GF-D8 (cell line): ENCODE data around the gene DYNC2LI1.

Source experiments
- DNase-seq: peaks from one replicate; lab custom pipeline; 2025; lab: John Stamatoyannopoulos, UW

Gene DYNC2LI1

DNA sequence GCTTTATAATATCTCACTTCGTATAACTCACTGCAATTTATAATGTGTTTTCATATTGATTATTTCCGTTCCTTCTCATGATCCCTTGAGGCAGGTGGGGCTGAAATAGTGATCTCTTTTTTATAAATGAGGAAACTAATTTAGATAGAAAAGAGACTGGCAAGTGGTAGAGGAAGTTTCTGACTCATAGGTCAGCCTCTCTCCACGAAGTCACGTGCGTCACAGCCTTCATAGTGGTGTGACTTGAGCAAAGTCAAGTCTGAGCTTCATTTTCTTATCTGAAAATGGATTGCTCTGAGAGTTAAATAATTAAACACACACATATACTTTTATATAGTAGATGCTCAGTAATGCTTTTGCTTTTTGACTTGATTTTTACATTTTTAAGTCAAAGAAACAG, 44.9 kb downstream of the DYNC2LI1 start:
- no peak for DNase-seq

- DNase-seq: no peak
Observed at GRCh38 chr2:43819491-43820163, 45.8 kb downstream of the DYNC2LI1 start.

- no peak for DNase-seq
Observed at GRCh38 chr2:43822839-43823238, 49.0 kb downstream of the DYNC2LI1 start.

DNA sequence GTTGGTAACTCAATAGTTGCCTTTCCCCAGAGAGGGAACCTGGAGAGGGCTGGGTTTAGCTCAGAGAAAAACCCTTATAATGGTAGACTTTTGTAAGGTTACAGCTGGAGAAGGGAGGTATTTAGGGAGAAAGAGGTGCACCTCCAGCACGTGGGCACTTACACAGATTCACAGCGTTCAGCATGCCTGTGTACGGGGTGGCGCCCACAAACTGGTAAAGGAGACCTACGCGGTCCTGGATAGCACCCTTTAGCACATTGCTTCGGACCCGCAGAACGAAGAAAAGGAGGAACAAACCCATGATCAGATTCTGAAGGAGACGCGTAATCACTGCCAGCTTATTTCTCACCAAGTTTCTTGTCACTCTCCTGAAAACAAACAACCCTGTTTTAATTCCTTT, 49.9 kb downstream of the DYNC2LI1 start:
- DNase-seq: no peak

DNA sequence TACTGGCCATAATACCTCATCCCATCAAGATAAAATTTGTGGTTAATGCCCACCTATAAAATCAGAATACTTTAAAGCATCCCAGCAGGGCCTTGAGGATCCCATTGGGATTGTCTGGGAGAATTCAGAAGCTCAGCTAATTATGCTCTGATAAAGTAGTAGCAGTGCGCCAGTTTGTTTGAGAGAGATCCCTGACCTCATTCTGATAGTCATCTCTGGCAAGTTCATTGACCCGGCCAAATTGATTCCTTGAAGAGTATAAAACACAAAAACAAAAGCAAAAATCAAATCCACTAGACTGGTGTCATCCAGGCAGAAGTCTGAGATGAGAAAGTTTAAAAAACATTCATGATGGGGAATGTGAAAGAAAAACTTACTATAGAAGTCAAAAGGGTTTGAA, 50.7 kb downstream of the DYNC2LI1 start:
- no peak for DNase-seq

DNA sequence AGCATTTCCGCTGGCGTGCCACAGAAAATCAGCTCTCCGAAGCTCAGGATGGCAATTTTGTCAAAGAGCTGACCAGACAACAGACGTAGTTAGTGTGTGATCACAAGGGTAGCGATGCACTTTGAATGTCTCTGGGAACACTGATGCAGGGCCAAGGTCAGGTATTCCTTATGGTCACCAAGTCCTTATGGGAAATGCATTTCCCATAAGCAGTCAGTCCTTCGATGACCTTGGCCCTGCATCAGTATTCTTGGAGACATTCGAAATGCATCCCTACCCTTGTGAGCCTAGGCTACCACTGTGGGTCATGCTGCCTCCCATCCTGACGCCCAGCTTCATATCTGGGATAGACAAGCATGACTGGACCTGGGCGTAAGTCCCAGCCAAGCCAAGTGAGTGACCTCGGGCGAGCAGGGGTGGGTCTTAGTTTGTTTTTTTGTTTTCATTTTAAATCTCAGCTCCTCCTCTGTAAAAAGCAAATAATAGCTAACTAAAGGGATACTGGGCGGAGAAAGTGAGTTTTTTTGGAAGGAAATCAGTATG, 51.2 kb downstream of the DYNC2LI1 start:
- no peak for DNase-seq

DNA sequence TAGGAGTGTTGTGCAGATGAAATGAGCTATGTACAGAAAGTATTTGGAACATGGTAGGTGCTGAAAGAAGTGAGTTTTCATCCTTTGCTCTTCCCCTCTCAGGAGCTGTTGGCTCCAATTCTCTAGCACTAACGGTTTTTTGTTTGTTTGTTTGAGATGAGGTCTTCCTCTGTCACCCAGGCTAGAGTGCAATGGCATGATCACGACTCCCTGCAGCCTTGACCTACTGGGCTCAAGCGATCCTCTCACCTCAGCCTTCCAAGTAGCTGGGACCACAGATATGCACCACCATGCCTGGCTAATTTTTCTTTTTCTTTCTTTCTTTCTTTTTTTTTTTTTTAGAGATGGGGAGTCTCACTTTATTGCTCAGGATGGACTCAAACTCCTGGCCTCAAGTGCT, 52.0 kb downstream of the DYNC2LI1 start:
- DNase-seq: no peak

DNA sequence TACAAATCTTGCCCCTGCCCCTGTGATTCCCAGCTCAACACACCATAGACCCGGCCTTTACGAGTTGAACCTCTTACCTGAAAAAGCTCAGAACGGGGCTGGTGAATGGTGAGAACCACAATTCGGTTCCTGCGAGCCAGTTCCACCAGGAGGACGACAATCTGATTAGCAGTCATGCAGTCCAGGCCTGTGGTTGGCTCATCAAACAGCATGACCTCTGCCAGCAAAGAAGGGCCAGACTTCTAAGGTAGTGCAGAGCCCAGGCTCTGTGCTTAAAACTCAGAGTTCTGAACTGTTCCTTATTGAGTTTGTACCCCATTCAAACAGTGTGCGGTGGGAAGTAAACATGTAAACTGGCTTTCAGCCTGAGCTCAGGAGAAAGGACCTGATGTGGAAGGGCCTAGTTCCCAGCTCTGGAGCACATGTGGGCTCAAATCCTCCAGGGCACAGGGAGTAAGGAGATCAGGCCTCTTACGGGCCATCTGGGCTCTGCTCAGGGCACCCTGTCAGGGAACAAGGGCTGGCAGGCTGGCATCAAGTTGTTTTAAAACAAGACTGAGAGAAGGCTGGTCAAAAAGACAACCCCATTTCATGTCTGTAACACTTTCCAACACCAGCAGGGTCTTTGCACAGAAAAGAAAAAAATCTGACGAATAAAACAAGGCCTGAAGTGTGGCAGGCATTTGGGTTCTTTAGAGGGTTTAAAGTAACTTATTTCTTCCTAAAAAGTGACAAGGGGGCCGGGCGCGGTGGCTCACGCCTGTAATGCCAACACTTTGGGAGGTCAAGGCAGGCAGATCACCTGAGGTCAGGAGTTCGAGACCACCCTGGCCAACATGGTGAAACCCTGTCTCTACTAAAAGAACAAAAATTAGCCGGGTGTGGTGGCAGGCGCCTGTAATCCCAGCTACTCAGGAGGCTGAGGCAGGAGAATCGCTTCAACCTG, 52.7 kb downstream of the DYNC2LI1 start:
- DNase-seq: no peak

GRCh38 chr2:43831543-43832294, 57.9 kb downstream of the DYNC2LI1 start:
- no peak for DNase-seq

GRCh38 chr2:43832457-43832856, 58.6 kb downstream of the DYNC2LI1 start:
- no peak for DNase-seq

DNA sequence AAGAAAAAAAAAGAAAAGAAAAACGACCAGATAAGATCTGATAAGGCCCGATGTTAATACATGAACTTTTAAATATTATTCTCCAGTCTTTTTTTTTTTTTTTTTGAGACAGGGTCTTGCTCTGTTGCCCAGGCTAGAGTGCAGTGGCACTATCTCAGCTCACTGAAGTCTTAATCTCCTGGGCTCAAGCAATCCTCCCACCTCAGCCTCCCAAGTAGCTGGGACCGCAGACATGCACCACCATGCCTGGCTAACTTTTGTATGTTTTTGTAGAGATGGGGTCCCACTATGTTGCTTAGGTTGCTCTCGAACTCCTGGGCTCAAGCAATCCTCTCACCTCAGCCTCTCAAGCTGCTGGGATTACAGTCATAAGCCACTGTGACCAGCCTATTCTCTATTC, 63.2 kb downstream of the DYNC2LI1 start:
- DNase-seq: no peak

- no peak for DNase-seq
Observed at GRCh38 chr2:43837831-43838559, 64.2 kb downstream of the DYNC2LI1 start.

DNA sequence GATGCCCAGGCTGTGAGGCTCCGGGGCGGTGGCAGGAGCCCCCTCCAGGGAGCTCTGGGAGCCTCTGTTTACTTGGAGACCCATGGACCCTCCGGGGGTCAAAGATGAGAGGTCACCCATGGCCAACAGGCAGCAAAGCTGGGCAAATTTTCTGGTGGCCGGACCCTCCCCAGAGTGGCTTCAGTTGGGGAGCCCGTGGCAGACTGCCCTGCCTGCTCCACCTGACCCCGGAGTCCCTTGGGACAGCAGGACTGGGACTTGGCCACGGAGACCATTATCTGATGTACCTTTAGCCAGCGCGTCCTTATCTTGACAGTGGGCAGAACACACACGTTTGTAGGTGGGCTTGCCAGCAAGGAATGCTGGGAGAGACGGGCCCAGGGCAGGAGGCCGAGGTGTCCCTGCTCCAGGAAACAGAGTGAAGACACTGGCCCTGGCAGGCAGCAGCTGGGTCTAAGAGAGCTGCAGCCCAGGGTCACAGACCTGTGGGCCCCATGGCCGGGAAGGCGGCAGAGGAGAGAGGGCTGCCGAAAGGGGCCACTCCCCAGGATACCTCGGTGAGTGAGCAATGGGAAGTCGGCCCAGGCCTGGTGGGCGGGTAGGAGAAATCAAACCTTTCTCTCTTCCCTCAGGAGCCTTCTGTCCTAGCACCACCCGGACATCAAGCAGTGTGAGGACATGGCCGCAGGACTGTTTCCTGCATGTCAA, 64.9 kb downstream of the DYNC2LI1 start, which contains the start of the genes ABCG5 and ABCG8:
TSS of gene ABCG5 (minus strand) at position 280 of the 708 bp plus-strand sequence. CDS start at position 120, 160 bp downstream.
TSS of gene ABCG8 (plus strand) at position 412 of the 708 bp plus-strand sequence. CDS start at position 495, 83 bp downstream.
- no peak for DNase-seq

GRCh38 chr2:43839776-43840564, 66.1 kb downstream of the DYNC2LI1 start:
- no peak for DNase-seq

DNA sequence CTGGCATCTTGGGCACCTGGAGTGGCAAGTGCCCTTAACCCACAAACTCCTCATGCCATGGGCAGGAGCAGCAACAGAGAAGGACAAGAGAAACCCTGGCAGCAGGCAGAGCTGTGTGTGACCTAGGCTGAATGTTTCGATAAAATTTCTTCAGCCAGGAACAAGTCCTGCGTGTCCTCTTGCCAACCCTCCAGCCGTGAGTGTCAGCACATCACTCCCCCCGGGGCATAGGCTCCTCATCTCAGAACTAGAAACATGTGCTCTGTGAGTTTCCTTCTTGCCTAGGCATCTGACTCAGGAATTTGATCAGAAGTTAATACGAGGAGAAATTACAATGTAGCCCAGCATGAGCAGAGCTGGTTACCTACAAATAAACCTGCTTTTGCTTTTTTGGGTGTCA, 67.1 kb downstream of the DYNC2LI1 start:
- DNase-seq: no peak

DNA sequence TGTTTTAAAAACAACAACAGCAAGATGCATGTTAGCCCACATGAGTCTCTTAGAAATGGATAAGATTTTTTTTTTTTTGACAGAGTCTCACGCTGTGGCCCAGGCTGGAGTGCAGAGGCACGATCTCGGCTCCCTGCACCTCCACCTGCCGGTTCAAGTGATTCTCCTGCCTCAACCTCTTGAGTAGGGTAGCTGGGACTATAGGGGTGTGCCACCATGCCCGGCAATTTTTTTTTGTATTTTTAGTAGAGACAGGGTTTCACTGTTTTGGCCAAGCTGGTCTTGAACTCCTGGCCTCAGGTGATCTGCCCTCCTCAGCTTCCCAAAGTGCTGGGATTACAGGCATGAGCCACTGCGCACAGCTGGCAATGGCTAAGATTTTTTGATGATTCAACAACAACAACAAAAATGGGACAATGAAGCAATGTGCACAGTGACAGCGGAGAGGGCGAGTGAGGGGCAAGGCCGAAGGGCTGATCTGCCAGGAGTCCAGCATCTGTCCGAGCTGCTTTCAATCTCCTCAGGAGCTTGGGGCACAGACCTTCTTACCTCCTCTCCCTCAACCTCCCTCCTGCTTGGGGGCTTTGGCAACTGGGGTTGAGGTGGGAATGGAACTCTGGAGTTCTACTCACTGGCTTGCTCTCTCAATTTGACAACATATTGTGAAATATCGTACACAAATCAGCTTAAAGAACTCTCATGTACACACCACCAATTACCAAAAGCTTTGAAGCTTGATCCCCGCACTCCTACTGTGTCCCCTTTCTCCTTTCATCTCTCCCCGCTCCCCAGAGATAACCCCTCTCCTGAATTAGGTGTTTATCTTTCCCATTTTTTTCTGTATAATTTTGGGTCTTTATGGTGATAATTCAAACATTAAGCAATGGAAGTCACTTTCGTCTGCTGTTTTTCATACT, 68.4 kb downstream of the DYNC2LI1 start:
- DNase-seq: no peak

DNA sequence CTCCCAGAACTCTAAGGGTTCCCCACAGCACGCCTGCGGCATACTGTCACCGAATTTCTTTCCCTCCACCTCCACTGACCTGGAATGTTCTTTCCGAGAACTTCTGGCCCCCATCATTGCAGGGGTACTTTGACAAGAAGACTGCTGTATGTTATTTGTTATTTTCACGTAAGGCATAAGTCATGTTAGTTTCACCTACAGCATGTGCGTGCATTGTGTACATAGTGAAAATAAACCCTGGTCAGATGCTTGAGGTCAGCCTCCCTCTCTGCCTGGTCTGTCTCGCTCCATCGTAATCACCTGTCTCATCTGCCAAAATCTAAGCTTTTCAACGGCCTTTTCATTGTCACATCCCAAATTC, 69.0 kb downstream of the DYNC2LI1 start:
- no peak for DNase-seq

- no peak for DNase-seq
Observed at GRCh38 chr2:43845181-43845580, 71.3 kb downstream of the DYNC2LI1 start.
